Nucleus accumbens (tissue), 56 donors: Measurements from ENCODE around the gene NNT.
"Not testable (repeated sequence)": the region's sequence is repeated elsewhere in the genome, so short reads cannot be mapped to it uniquely, and the experiment has no call there.

Source experiments
- DNase-seq, 56 donors: peaks; one replicate each; lab custom pipeline; 2025; lab: John Stamatoyannopoulos, UW

Gene NNT

DNA sequence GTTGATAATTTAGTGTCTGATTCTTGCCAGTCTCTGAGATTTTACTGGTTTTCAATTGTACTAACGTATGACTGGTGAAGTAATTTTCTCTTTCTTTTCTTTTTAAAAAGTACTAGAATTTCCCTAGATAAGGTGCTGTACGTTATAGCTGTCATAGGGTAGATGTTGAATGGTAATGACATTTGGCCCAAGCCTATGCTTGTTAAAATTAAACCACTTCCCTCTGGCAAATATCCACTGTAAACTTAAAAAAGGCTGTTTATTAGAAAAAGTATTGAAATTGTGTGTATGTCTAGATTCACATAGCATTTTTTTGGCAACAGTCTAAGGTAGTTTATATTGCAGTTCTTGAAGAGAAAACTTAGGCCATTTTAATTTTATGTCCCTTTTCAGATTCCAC is 97.6 kb downstream of the NNT start:
- DNase-seq = no peak

DNA sequence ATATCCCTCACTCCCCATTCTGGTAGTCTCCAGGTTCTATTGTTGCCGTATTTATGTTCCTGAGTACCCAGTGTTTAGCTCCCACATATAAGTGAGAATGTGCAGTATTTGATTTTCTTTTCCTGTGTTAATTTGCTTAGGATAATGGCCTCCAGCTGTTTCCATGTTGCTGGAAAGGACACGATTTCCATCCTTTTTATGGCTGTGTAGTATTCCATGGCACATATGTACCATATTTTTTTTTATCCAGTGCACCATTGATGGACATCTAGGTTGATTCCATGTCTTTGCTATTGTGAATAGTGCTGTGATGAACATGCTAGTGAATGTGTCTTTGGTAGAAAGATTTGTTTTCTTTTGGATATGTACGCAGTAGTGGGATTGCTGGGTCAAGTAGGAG is 98.2 kb downstream of the NNT start:
- no peak for DNase-seq

DNA sequence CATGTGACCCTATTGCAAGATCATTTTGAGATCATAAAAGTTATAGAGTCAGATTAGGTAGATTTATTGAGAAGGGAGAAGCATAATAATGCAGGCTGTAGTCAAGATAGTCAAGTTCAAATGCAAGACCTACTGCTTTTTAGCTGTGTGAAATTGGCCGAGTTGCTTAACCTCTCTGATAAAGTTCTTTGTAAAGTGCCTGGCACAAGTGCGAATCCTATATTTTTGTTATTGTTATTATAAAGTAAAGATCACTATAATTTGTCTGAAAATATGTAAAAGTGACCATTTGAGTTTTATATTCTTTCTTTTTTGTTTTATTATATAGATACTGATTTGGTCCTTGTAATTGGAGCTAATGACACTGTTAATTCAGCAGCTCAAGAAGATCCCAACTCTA is 99.3 kb downstream of the NNT start:
- DNase-seq = no peak

DNA sequence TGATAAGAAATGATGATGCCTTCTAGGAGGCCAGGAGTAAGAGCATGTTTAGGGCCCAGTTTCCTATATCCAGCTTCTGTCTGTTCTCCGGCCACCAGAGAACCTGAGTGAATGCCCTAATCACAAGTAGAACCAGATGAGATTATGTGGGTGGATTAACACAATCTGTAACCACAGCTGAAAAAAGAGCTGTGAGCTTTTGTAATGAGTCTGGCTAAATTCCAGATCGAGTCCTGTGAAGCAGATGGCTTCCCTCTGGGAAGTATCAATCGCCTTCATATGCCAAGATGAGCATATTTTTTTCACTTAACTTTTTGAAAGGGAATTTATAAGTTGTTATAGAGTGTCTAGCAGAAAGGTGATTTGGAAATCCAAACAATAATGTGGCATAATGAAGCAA is 99.8 kb downstream of the NNT start:
- no peak for DNase-seq

DNA sequence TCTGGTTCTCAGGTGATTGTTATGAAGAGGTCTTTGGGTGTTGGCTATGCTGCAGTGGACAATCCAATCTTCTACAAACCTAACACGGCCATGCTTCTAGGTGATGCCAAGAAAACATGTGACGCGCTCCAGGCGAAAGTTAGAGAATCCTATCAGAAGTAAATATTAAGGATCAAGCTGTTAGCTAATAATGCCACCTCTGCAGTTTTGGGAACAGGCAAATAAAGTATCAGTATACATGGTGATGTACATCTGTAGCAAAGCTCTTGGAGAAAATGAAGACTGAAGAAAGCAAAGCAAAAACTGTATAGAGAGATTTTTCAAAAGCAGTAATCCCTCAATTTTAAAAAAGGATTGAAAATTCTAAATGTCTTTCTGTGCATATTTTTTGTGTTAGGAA is 101.3 kb downstream of the NNT start:
- DNase-seq = no peak

GRCh38 chr5:43706576-43706975 is 103.6 kb downstream of the NNT start:
- not testable (repeated sequence) for DNase-seq

DNA sequence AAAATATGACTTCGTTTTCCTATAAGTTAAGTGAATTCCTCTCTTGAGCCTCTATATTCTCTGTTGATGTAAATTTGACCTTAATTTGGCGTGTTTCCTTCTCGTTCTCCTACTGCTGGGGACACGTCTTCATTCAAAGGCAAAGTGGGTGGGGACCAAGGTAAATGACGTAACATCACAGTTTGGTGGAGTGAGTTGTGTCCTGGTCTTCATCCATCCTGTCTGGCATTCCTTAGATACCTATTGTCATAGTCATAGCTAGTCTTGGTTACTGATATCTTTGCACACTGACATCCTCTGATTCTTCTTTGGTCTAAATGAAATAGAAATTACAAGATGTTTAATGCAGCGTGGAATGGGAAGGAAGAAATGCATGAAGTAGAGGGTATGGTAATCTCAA is 108.5 kb downstream of the NNT start:
- DNase-seq = no peak

DNA sequence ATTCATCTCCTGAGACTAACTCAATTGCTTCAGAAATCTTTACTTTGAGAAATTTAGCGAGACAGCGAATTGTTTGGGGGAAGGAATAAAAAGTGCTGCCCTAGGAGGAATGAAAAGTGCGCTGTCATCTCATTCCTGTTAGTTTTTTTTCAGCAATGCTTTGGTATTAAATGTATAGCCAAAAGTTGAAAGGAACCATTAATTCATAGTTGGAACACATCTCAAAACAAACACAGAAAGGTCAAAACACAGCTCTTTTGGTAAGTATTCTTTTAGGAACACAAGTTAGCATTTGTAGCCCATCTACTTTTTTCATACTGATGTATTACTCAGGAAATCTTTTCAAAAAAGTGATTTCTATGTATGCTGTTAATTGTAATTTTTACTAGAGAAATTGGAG is 109.1 kb downstream of the NNT start:
- no peak for DNase-seq

GRCh38 chr5:43719783-43720182 is 116.8 kb downstream of the NNT start:
- DNase-seq = not testable (repeated sequence)

- no peak for DNase-seq
Measured at GRCh38 chr5:43728581-43728980, 125.6 kb downstream of the NNT start.

GRCh38 chr5:43729846-43730478 is 127.0 kb downstream of the NNT start:
- DNase-seq = no peak

DNA sequence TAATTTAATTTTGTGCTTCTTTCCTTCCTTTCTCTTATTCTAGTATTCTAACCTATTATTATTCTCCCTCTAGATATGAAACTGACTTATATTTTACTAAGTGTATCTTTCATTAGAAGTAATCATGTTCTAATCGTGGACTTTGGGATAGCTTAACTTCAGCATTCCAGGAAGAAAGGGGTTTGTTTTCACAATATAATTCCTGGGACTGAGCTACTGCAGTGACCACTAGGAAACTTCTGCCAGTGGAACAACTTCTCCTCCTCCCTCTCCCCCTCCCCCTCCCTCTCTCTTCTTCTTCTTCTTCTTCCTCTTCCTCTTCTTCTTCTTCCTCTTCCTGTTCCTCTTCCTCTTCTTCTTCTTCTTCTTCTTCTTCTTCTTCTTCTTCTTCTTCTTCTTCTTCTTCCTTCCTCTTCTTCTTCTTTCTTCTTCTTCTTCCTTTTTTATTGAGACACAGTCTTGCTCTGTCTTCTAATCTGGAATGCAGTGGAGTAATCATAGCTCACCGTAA is 127.9 kb downstream of the NNT start:
- DNase-seq = no peak

DNA sequence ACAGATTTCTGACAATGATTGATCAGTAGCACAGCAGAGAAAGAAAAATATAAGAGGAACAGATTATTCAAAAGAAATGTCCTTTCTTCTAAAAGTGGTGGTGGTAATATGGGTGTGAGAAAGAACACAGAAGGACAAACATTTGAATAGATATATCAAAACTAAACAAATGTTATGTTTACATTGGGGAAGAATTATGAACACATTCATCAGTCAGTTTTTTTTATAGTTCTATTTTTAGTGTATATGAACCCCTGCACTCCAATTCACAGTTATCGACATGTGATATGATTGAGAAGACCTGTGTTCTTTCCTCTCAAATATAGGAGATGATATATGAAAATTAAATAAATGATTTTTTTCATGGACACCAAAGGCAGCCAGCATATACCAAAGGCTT is 128.6 kb downstream of the NNT start:
- DNase-seq = no peak

GRCh38 chr5:43745923-43746548 is 143.1 kb downstream of the NNT start:
- not testable (repeated sequence) for DNase-seq

DNA sequence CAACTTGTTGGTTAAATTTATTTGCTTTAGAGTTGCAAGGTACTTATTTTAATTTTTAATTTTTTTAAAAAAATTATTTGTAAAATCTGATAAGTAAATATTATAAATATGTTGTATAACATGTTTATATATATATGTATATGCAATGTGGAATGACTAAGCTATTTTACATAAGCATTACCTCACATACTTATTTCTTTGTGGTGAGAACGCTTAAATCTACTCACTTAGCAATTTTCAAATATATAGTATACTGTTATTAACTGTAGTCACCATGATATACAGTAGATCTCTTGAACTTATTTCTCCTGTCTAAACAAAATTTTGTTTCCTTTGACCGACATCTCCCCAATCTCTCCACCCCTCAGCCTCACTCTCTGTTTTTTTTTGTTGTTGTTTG is 147.8 kb downstream of the NNT start:
- no peak for DNase-seq

- DNase-seq = no peak
Measured at GRCh38 chr5:43753069-43753468, 150.1 kb downstream of the NNT start.
